Suprapubic skin (tissue), 3 donors: ENCODE data around the gene CFAP90.

Source experiments
- POLR2A ChIP-seq, 2 donors: fragments of 450-650 bp; IDR thresholded peaks; one replicate each; pipeline ENCODE4 v1.6.1; 2017; ENCODE audit warnings: antibody characterized with exemption in 2 of 2, mild to moderate bottlenecking in 2 of 2, moderate library complexity in 2 of 2
- TF ChIP-seq, protein P1 (sequence below), 2 donors: fragments of 200-600 bp in 1 of 2; fragments of 450-650 bp in 1 of 2; sonication (generic) in 1 of 2; IDR thresholded peaks; one replicate each; pipeline ENCODE4 v1.5.1; 2016 to 2019; ENCODE audit warnings: antibody characterized with exemption in 2 of 2, mild to moderate bottlenecking in 1 of 2, moderate library complexity in 1 of 2

DNA sequence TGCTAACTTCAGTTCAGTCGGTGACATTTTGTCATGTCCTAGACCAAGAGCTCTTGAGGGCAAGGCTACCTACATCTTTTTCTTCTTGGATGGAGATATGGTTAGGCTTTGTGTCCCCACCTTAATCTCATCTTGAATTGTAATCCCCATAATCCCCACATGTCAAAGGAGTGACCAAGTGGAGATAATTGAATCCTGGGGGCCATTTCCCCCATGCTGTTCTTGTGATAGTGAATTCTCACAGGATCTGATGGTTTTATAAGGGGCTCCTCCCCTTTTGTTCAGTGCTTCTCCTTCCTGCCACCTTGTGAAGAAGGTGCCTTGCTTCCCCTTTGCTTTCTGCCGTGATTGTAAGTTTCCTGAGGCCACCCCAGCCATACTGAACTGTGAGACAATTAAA is 2.1 kb upstream of the CFAP90 start:
- TF ChIP-seq POLR2A (IDR thresholded peaks at IDR 0.05), result no peak
- TF ChIP-seq, protein P1, sequence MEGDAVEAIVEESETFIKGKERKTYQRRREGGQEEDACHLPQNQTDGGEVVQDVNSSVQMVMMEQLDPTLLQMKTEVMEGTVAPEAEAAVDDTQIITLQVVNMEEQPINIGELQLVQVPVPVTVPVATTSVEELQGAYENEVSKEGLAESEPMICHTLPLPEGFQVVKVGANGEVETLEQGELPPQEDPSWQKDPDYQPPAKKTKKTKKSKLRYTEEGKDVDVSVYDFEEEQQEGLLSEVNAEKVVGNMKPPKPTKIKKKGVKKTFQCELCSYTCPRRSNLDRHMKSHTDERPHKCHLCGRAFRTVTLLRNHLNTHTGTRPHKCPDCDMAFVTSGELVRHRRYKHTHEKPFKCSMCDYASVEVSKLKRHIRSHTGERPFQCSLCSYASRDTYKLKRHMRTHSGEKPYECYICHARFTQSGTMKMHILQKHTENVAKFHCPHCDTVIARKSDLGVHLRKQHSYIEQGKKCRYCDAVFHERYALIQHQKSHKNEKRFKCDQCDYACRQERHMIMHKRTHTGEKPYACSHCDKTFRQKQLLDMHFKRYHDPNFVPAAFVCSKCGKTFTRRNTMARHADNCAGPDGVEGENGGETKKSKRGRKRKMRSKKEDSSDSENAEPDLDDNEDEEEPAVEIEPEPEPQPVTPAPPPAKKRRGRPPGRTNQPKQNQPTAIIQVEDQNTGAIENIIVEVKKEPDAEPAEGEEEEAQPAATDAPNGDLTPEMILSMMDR (IDR thresholded peaks at IDR 0.05), result no peak
